Muscle of leg (tissue), 11 donors: Measurements from ENCODE around the gene MRPL10. TPM values are rescaled to one million over a fixed set of nuclear protein-coding genes. Genes with fewer than 3 reads are reported as not detected.
A peak's percentile ranks its signal among the peaks of the same experiment; 100 is the strongest.

Source experiments
- DNase-seq: peaks from one replicate; pipeline ENCODE4 v3.0.0; 2013
- H3K27ac ChIP-seq: one replicate; pipeline ENCODE4 v1.5.1; 2013; ENCODE audit warnings: mild to moderate bottlenecking, low read length, control low read depth
- H3K27me3 ChIP-seq: one replicate; pipeline ENCODE4 v1.6.1; 2013; ENCODE audit warnings: low read length; ENCODE audit not compliant: control insufficient read depth, insufficient read depth
- H3K36me3 ChIP-seq: one replicate; pipeline ENCODE4 v1.6.1; 2013; ENCODE audit warnings: low read length; ENCODE audit not compliant: control insufficient read depth, insufficient read depth
- H3K4me1 ChIP-seq: one replicate; pipeline ENCODE4 v1.6.1; 2013; ENCODE audit warnings: low read length; ENCODE audit not compliant: control insufficient read depth, insufficient read depth
- H3K4me3 ChIP-seq: one replicate; pipeline ENCODE4 v1.5.1; 2013; ENCODE audit warnings: low read length, control low read depth
- H3K9me3 ChIP-seq: replicated peaks from 2 replicates; pipeline ENCODE4 v1.6.1; 2013; ENCODE audit warnings: low read depth, low read length; ENCODE audit not compliant: control insufficient read depth
- WGBS: methylation state at CpG from one replicate; pipeline ENCODE4 v1.1.5; 2013; ENCODE audit warnings: missing lambda C conversion rate; ENCODE audit not compliant: insufficient coverage; 5-methylcytosine and 5-hydroxymethylcytosine counted together
- polyA plus RNA-seq, 8 donors: library from polyadenylated mRNA; unstranded; fragments of 120-200 nt; gene quantifications; one replicate each; pipeline versions ENCODE4 v1.2.1 to v1.2.3, GENCODE V29; 2013; ENCODE audit warnings: inconsistent platforms in 1 of 8, low replicate concordance in 1 of 8; ENCODE audit not compliant: insufficient read length in 8 of 8, insufficient read depth in 1 of 8
- total RNA-seq: library from RNA; stranded (reverse); fragments of 120-200 nt; gene quantifications from one replicate; pipeline ENCODE4 v1.2.4, GENCODE V29; 2013

The MRPL10 gene
- total and polyA plus RNA-seq, 9 donors, result 37.5 to 62.9 (median 54.3) TPM

DNA sequence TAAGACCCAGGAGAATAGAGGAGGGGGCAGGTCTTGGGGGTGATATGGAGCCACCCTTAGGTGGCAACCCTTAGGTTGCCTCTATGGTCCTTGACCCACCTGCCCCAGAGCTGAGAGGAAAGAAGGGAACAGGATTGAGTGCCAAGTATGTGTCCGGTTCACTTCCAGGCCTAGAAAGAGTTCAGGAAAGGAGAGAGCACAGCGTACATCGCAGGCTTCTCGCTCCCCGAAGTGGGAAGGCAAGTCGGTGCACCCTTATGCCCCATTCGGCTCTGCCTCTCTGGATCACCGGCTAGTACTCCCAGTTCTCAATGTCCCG, 19.0 kb upstream of the MRPL10 start:
- H3K27ac ChIP-seq, result no peak overlapping the region
- no peaks in the 10 kb centered on the region for H3K9me3 ChIP-seq
- peaks cover 11% of the 10 kb centered on the region for H3K4me1 ChIP-seq
- peaks cover 98% of the 10 kb centered on the region for H3K27me3 ChIP-seq
- H3K4me3 ChIP-seq, result peak overlapping the region; percentile 22
- no peaks in the 10 kb centered on the region for H3K36me3 ChIP-seq
- WGBS, result 19% methylated on average over 8 of the region's 9 CpGs
- no peak for DNase-seq

- WGBS, result 22% methylated on average over 19 of the region's 23 CpGs
- H3K36me3 ChIP-seq, result no peaks in the 10 kb centered on the region
- no peak overlapping the region for H3K27ac ChIP-seq
- H3K27me3 ChIP-seq, result peaks cover 91% of the 10 kb centered on the region
- no peak for DNase-seq
- peaks cover 19% of the 10 kb centered on the region for H3K4me1 ChIP-seq
- no peak overlapping the region for H3K4me3 ChIP-seq
- no peaks in the 10 kb centered on the region for H3K9me3 ChIP-seq
Measured at GRCh38 chr17:47848198-47848513, 16.8 kb upstream of the MRPL10 start.

- Histone ChIP-seq H3K27ac (no peak overlapping the region), H3K4me3 (no peak overlapping the region), H3K27me3 (peaks cover 85% of the 10 kb centered on the region), H3K9me3 (no peaks in the 10 kb centered on the region), H3K4me1 (peaks cover 19% of the 10 kb centered on the region), H3K36me3 (no peaks in the 10 kb centered on the region)
- DNase-seq, result no peak
- WGBS, result 17% methylated on average over 71 of the region's 71 CpGs
Measured at GRCh38 chr17:47847341-47848197, 16.2 kb upstream of the MRPL10 start.

GRCh38 chr17:47846716-47847340, 15.5 kb upstream of the MRPL10 start:
- Histone ChIP-seq H3K27ac (no peak overlapping the region), H3K4me3 (no peak overlapping the region), H3K36me3 (no peaks in the 10 kb centered on the region), H3K9me3 (no peaks in the 10 kb centered on the region), H3K4me1 (peaks cover 14% of the 10 kb centered on the region), H3K27me3 (peaks cover 77% of the 10 kb centered on the region)
- DNase-seq, result no peak
- 24% methylated on average over 14 of the region's 31 CpGs for WGBS

- H3K27ac ChIP-seq, result no peak overlapping the region
- peaks cover 15% of the 10 kb centered on the region for H3K4me1 ChIP-seq
- WGBS, result no CpG with 5 or more reads among the region's 3 CpGs
- no peak for DNase-seq
- no peaks in the 10 kb centered on the region for H3K9me3 ChIP-seq
- H3K27me3 ChIP-seq, result peaks cover 66% of the 10 kb centered on the region
- no peak overlapping the region for H3K4me3 ChIP-seq
- H3K36me3 ChIP-seq, result no peaks in the 10 kb centered on the region
Measured at GRCh38 chr17:47845716-47846075, 14.4 kb upstream of the MRPL10 start.

- Histone ChIP-seq H3K36me3 (no peaks in the 10 kb centered on the region), H3K4me1 (peaks cover 21% of the 10 kb centered on the region), H3K27ac (no peak overlapping the region), H3K27me3 (peaks cover 60% of the 10 kb centered on the region), H3K9me3 (no peaks in the 10 kb centered on the region), H3K4me3 (no peak overlapping the region)
- WGBS, result no CpG with 5 or more reads among the region's 4 CpGs
- DNase-seq, result no peak
Measured at GRCh38 chr17:47844814-47845715, 13.7 kb upstream of the MRPL10 start.

DNA sequence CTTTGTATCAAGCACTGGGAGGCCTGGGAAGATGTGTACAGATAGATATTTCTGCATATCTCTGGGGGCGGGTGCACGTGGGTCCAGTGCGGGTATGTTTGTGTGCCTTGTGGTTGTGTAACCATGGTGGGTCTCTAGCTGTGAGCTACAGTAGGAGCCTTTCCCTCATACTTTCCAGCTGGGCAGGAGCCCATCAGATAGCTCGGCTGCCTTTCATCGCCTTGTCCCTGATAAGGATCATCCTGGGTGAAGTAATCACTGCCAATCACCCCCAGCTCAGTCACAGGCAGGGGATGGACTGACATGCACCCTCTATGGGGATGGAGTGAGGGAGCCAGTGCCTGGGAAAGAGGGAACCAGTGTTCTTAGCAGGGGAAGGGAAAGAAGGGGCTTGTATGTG, 12.9 kb upstream of the MRPL10 start:
- peaks cover 4% of the 10 kb centered on the region for H3K36me3 ChIP-seq
- no peak for DNase-seq
- H3K4me3 ChIP-seq, result no peak overlapping the region
- 80% methylated on average over 1 of the region's 5 CpGs for WGBS
- no peak overlapping the region for H3K27ac ChIP-seq
- peaks cover 28% of the 10 kb centered on the region for H3K4me1 ChIP-seq
- peaks cover 51% of the 10 kb centered on the region for H3K27me3 ChIP-seq
- H3K9me3 ChIP-seq, result no peaks in the 10 kb centered on the region

DNA sequence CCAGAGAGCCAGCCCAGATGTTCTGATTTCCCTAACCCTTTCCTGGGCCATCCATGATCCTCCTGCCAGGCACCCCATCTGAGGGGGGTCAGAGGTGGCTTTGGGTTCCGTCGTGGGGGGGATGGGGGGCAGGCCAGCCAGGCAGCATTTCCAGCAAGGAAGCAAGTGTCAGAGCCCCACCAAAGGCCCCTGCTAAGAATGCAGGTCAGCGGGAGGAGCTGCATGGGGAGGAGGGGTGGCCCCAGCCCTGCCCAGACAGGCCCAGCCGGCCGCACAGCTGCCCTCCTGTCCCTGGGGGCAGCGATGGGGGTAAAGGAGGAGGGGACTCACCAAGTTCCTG, 12.0 kb upstream of the MRPL10 start:
- 13% methylated on average over 5 of the region's 6 CpGs for WGBS
- H3K9me3 ChIP-seq, result no peaks in the 10 kb centered on the region
- no peak overlapping the region for H3K4me3 ChIP-seq
- peaks cover 12% of the 10 kb centered on the region for H3K36me3 ChIP-seq
- H3K4me1 ChIP-seq, result peaks cover 29% of the 10 kb centered on the region
- H3K27ac ChIP-seq, result no peak overlapping the region
- peaks cover 43% of the 10 kb centered on the region for H3K27me3 ChIP-seq
- no peak for DNase-seq

DNA sequence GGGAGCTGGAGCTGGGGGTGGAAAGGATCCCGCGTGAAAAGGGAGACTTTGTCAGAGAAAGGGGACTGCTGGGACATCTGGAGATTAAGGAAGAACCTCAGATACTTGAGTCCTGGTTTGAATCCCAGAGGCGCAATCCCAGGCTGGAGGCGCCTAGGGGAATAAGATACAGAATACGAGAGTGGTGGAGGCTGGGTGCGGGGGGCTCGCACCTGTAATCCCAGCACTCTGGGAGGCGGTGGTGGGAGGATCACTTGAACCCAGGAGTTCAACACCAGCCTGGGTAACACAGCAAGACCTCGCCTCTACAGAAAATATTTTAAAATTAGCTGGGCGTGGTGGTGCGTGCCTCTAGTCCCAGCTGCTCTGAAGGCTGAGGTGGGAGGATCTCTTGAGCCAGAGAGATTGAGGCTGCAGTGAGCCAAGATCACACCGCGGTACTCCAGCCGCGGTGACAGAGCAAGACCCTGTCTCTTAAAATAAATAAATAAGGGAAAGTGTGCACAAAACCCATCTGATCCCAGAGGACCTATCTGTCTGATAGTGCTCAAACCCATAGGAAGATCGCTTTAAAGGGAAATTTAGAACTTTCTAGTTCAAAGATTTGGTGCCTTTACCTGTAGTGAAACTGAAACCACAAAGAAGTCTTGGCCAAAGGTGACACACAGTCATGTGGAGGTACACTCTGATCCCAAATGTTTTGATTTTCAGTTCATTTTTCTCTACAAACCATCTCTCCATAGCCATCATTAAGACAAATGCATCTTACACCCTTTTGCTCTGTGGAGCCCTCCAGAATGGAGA, 10.3 kb upstream of the MRPL10 start:
- peak overlapping the region; percentile 60 for H3K27ac ChIP-seq
- peak overlapping the region; percentile 60 for H3K4me3 ChIP-seq
- H3K4me1 ChIP-seq, result peaks cover 37% of the 10 kb centered on the region
- 50% methylated on average over 12 of the region's 16 CpGs for WGBS
- H3K9me3 ChIP-seq, result no peaks in the 10 kb centered on the region
- peaks cover 26% of the 10 kb centered on the region for H3K27me3 ChIP-seq
- no peak for DNase-seq
- peaks cover 28% of the 10 kb centered on the region for H3K36me3 ChIP-seq
